Loucy (cell line): ENCODE measurements around the gene IRF7.

Source experiments
- H2AFZ ChIP-seq: fragments of 200-600 bp; sonication (generic); 2 replicates; pipeline ENCODE4 v1.6.0; 2016; ENCODE audit warnings: antibody characterized with exemption, mild to moderate bottlenecking, low read length, moderate library complexity
- H3F3A ChIP-seq: fragments of 200-600 bp; 2 replicates; pipeline ENCODE4 v1.6.0; 2016; ENCODE audit warnings: antibody characterized with exemption, low read depth, mild to moderate bottlenecking
- H3K27me3 ChIP-seq: fragments of 200-600 bp; sonication (generic); 2 replicates; pipeline ENCODE4 v1.6.1; 2014; ENCODE audit warnings: low read length, mild to moderate bottlenecking; ENCODE audit not compliant: insufficient read depth, poor library complexity, severe bottlenecking
- H3K36me3 ChIP-seq: fragments of 200-600 bp; sonication (generic); 2 replicates; pipeline ENCODE4 v1.6.1; 2016; ENCODE audit warnings: low read length; ENCODE audit not compliant: insufficient read depth
- H3K4me1 ChIP-seq: fragments of 200-600 bp; sonication (generic); 2 replicates; pipeline ENCODE4 v1.5.1; 2014; ENCODE audit warnings: low read length, mild to moderate bottlenecking; ENCODE audit not compliant: insufficient read depth, poor library complexity, severe bottlenecking
- H3K4me2 ChIP-seq: fragments of 200-600 bp; sonication (generic); 2 replicates; pipeline ENCODE4 v1.6.0; 2014; ENCODE audit warnings: antibody characterized with exemption, low read length, low read depth, mild to moderate bottlenecking; ENCODE audit not compliant: poor library complexity, severe bottlenecking
- H3K4me3 ChIP-seq: fragments of 200-600 bp; sonication (generic); 2 replicates; pipeline ENCODE4 v1.5.1; 2014; ENCODE audit warnings: low read length, mild to moderate bottlenecking, mixed read lengths; ENCODE audit not compliant: poor library complexity, severe bottlenecking
- H3K79me2 ChIP-seq: fragments of 200-600 bp; sonication (generic); 2 replicates; pipeline ENCODE4 v1.6.1; 2014; ENCODE audit warnings: low read length; ENCODE audit not compliant: insufficient read depth
- H3K9ac ChIP-seq: fragments of 200-600 bp; sonication (generic); 2 replicates; pipeline ENCODE4 v1.6.0; 2014; ENCODE audit warnings: mild to moderate bottlenecking, low read depth, low read length, moderate library complexity; ENCODE audit not compliant: poor library complexity, severe bottlenecking
- H3K9me2 ChIP-seq: fragments of 200-600 bp; sonication (generic); replicated peaks from 2 replicates; pipeline ENCODE4 v1.6.1; 2016; ENCODE audit warnings: low read depth, low read length, mixed read lengths
- H3K9me3 ChIP-seq: fragments of 200-600 bp; sonication (generic); 2 replicates; pipeline ENCODE4 v1.6.1; 2014; ENCODE audit warnings: mild to moderate bottlenecking, antibody characterized with exemption, low read length, low read depth; ENCODE audit not compliant: insufficient read depth
- H4K20me1 ChIP-seq: fragments of 200-600 bp; sonication (generic); 2 replicates; pipeline ENCODE4 v1.6.0; 2014; ENCODE audit warnings: antibody characterized with exemption, low read length, mild to moderate bottlenecking; ENCODE audit not compliant: insufficient read depth, poor library complexity, severe bottlenecking
- EZH2phosphoT487 ChIP-seq: fragments of 200-600 bp; IDR thresholded peaks from 2 replicates; pipeline ENCODE4 v1.6.1; 2018; ENCODE audit warnings: antibody characterized with exemption, mild to moderate bottlenecking, moderate library complexity, borderline replicate concordance
- TF ChIP-seq, protein P1 (sequence below): fragments of 200-600 bp; sonication (generic); conservative IDR thresholded peaks from 2 replicates; pipeline ENCODE4 v1.5.1; 2014; ENCODE audit warnings: mild to moderate bottlenecking, antibody characterized with exemption, low read length

IRF7 gene

DNA sequence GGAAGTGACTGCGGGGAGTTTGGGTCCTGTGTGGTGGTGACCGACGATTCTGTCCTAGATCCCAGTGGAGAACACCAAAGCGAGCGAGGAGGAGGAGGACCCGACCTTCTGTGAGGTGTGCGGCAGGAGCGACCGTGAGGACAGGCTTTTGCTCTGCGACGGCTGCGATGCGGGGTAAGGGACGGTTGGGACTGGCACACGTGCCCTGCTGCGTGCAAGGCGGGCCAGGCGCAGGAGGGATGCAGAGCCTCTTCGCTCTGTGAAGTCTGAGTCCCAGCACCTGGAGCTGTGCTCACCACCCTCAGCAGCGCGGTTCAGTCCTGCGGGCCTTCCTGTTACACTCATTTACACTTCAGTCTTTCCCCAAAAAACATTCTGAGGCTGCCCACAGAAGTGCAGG, 23.2 kb downstream of the IRF7 start:
- no peaks in the 10 kb centered on the region for H3K9me2 ChIP-seq
- no peak overlapping the region for H3K4me2 ChIP-seq
- no peak overlapping the region for H2AFZ ChIP-seq
- no peaks in the 10 kb centered on the region for H3K27me3 ChIP-seq
- no peaks in the 10 kb centered on the region for H3K9me3 ChIP-seq
- H3F3A ChIP-seq, result no peaks in the 10 kb centered on the region
- TF ChIP-seq EZH2phosphoT487, result no peak
- TF ChIP-seq, protein P1, sequence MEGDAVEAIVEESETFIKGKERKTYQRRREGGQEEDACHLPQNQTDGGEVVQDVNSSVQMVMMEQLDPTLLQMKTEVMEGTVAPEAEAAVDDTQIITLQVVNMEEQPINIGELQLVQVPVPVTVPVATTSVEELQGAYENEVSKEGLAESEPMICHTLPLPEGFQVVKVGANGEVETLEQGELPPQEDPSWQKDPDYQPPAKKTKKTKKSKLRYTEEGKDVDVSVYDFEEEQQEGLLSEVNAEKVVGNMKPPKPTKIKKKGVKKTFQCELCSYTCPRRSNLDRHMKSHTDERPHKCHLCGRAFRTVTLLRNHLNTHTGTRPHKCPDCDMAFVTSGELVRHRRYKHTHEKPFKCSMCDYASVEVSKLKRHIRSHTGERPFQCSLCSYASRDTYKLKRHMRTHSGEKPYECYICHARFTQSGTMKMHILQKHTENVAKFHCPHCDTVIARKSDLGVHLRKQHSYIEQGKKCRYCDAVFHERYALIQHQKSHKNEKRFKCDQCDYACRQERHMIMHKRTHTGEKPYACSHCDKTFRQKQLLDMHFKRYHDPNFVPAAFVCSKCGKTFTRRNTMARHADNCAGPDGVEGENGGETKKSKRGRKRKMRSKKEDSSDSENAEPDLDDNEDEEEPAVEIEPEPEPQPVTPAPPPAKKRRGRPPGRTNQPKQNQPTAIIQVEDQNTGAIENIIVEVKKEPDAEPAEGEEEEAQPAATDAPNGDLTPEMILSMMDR, result no peak
- no peaks in the 10 kb centered on the region for H3K4me1 ChIP-seq
- H4K20me1 ChIP-seq, result peaks cover 13% of the 10 kb centered on the region
- peaks cover 93% of the 10 kb centered on the region; the same call in 1 of the 2 replicates for H3K36me3 ChIP-seq
- H3K79me2 ChIP-seq, result peaks cover 19% of the 10 kb centered on the region; the same call in 1 of the 2 replicates
- no peak overlapping the region for H3K4me3 ChIP-seq
- H3K9ac ChIP-seq, result no peak overlapping the region

- Histone ChIP-seq H3K4me2 (no peak overlapping the region), H3K27me3 (no peaks in the 10 kb centered on the region), H2AFZ (no peak overlapping the region), H3K9me2 (no peaks in the 10 kb centered on the region), H3K4me3 (no peak overlapping the region), H3K9me3 (no peaks in the 10 kb centered on the region), H3F3A (no peaks in the 10 kb centered on the region), H3K9ac (no peak overlapping the region), H3K36me3 (peaks cover 95% of the 10 kb centered on the region; the same call in 1 of the 2 replicates), H3K79me2 (peaks cover 24% of the 10 kb centered on the region; the same call in 1 of the 2 replicates), H3K4me1 (no peaks in the 10 kb centered on the region), H4K20me1 (peaks cover 15% of the 10 kb centered on the region)
- TF ChIP-seq, protein P1, result no peak
- TF ChIP-seq EZH2phosphoT487, result no peak
These were observed 24.8 kb downstream of the IRF7 start for GRCh38 chr11:590997-591396.

- Histone ChIP-seq H3K4me1 (no peaks in the 10 kb centered on the region), H3F3A (no peaks in the 10 kb centered on the region), H2AFZ (no peak overlapping the region), H3K9me2 (no peaks in the 10 kb centered on the region), H3K9me3 (no peaks in the 10 kb centered on the region), H3K4me2 (no peak overlapping the region), H3K9ac (no peak overlapping the region), H3K4me3 (no peak overlapping the region), H4K20me1 (peaks cover 15% of the 10 kb centered on the region), H3K36me3 (peaks cover 89% of the 10 kb centered on the region; the same call in 1 of the 2 replicates), H3K27me3 (no peaks in the 10 kb centered on the region), H3K79me2 (peaks cover 27% of the 10 kb centered on the region; the same call in 1 of the 2 replicates)
- TF ChIP-seq, protein P1, result no peak
- TF ChIP-seq EZH2phosphoT487, result no peak
These were observed 26.0 kb downstream of the IRF7 start for GRCh38 chr11:589798-590197.
